ENCODE results near the gene TMC8. TPM values are rescaled to one million over a fixed set of nuclear protein-coding genes. Genes with fewer than 3 reads are reported as not detected.

Gene TMC8
- total and polyA plus RNA-seq, 7 donors = 0.30 to 2.8 (median 0.89) TPM

GRCh38 chr17:78129351-78130089 lies 1.1 kb upstream of the TMC8 start:
- no peaks in the 10 kb centered on the region for H3K9me3 ChIP-seq
- intact Hi-C loops (cut with DNase I) = no loop called here
- WGBS, 3 donors = 87 to 93% (median 92%) methylated on average over 4 of the region's 4 CpGs
- no peak overlapping the region for H3K27ac ChIP-seq
- peaks cover 9% of the 10 kb centered on the region for H3K4me1 ChIP-seq
- H3K27me3 ChIP-seq (ENCODE audit: insufficient read depth in 3 of 3, low read length in 2 of 3) = peaks cover 0 to 57% (median 16%) of the 10 kb centered on the region in 3 donors
- H3K4me3 ChIP-seq = peak overlapping the region; percentile 78
- no peak for TF ChIP-seq CTCF (IDR thresholded peaks at IDR 0.05)
- no peaks in the 10 kb centered on the region for H3K36me3 ChIP-seq (ENCODE audit: insufficient read depth in 1 of 2, low read depth in 1 of 2)
- ATAC-seq (no peak), DNase-seq (no peak)

GRCh38 chr17:78130090-78130436 lies 508 bp upstream of the TMC8 start:
- Histone ChIP-seq H3K27ac (no peak overlapping the region), H3K4me1 (peaks cover 9% of the 10 kb centered on the region), H3K4me3 (no peak overlapping the region), H3K9me3 (no peaks in the 10 kb centered on the region), H3K36me3 (ENCODE audit: insufficient read depth in 1 of 2, low read depth in 1 of 2) (no peaks in the 10 kb centered on the region), H3K27me3 (ENCODE audit: insufficient read depth in 3 of 3, low read length in 2 of 3) (peaks cover 0 to 57% (median 16%) of the 10 kb centered on the region in 3 donors)
- DNase-seq (no peak), ATAC-seq (no peak)
- intact Hi-C loops (cut with DNase I) = no loop called here
- 55 to 74% (median 68%) methylated on average over 5 of the region's 5 CpGs for WGBS, 3 donors
- no peak for TF ChIP-seq CTCF (IDR thresholded peaks at IDR 0.05)

- Histone ChIP-seq H3K4me3 (peak overlapping the region; percentile 49), H3K4me1 (peaks cover 9% of the 10 kb centered on the region), H3K27ac (no peak overlapping the region), H3K36me3 (ENCODE audit: insufficient read depth in 1 of 2, low read depth in 1 of 2) (no peaks in the 10 kb centered on the region), H3K9me3 (no peaks in the 10 kb centered on the region), H3K27me3 (ENCODE audit: insufficient read depth in 3 of 3, low read length in 2 of 3) (peaks cover 0 to 57% (median 16%) of the 10 kb centered on the region in 3 donors)
- peak in 1 of 4 donors; percentile 9 for ATAC-seq
- WGBS, 3 donors = 21 to 40% (median 33%) methylated on average over 42 to 74 of the region's 74 CpGs
- peak in 1 of 2 donors; percentile 54 for DNase-seq
- intact Hi-C loops (cut with DNase I) = no loop called here
- no peak for TF ChIP-seq CTCF (IDR thresholded peaks at IDR 0.05)
Observed at GRCh38 chr17:78131172-78132083, 857 bp downstream of the TMC8 start.

- WGBS, 3 donors = 30 to 47% (median 35%) methylated on average over 18 to 38 of the region's 38 CpGs
- TF ChIP-seq CTCF (IDR thresholded peaks at IDR 0.05) = no peak
Observed at GRCh38 chr17:78132084-78132676, 1.6 kb downstream of the TMC8 start.

More at GRCh38 chr17:78132084-78132676, 1.6 kb downstream of the TMC8 start:
- Histone ChIP-seq H3K27ac (no peak overlapping the region), H3K36me3 (ENCODE audit: insufficient read depth in 1 of 2, low read depth in 1 of 2) (no peaks in the 10 kb centered on the region), H3K27me3 (ENCODE audit: insufficient read depth in 3 of 3, low read length in 2 of 3) (peaks cover 0 to 52% (median 15%) of the 10 kb centered on the region in 3 donors), H3K4me1 (peaks cover 9% of the 10 kb centered on the region), H3K4me3 (peak overlapping the region; percentile 49), H3K9me3 (no peaks in the 10 kb centered on the region)
- DNase-seq = peak in 1 of 2 donors; percentile 63
- intact Hi-C loops (cut with DNase I) = no loop called here
- ATAC-seq = no peak

Measured in psoas muscle (tissue), 8 donors.